GM12878 (cell line): ENCODE measurements around the gene HEPACAM. TPM values are rescaled to one million over a fixed set of nuclear protein-coding genes. Genes with fewer than 3 reads are reported as not detected.

Experiments
- ATAC-seq: fragments of 200-7000 bp; cut with Tn5 transposase; 3 replicates; pipeline ENCODE4 v1.9.1; 2020; ENCODE audit warnings: mild to moderate bottlenecking, moderate library complexity
- BruUV-seq: library from RNA; stranded (reverse); fragments of 400-500 nt; replicated peaks from 2 replicates; lab custom pipeline; 2021; lab: Mats Ljungman, UMichigan
- CTCF ChIA-PET: fragments of 300-600 bp; sonication (Branson Sonifier 250); formaldehyde crosslinking; extraction: SDS; loops from one replicate; lab custom pipeline; 2021; ENCODE audit warnings: inconsistent platforms; lab: Yijun Ruan, JAX
- POLR2A ChIA-PET: fragments of 350-600 bp; formaldehyde crosslinking; extraction: SDS; loops from one replicate; lab custom pipeline; 2021; ENCODE audit warnings: inconsistent platforms; lab: Charles Lee
- RAD21 ChIA-PET: fragments of 300-600 bp; sonication (Branson Sonifier 250); formaldehyde crosslinking; loops from one replicate; lab custom pipeline; 2023; ENCODE audit warnings: antibody characterized with exemption; ENCODE audit not compliant: unreplicated experiment; lab: Charles Lee
- SMC1A ChIA-PET: fragments of 300-600 bp; sonication (Branson Sonifier 250); formaldehyde crosslinking; loops from one replicate; lab custom pipeline; 2023; ENCODE audit not compliant: unreplicated experiment, uncharacterized antibody; lab: Charles Lee
- DNase-seq: peaks from one replicate; pipeline ENCODE4 v3.0.0-alpha.2; 2011; ENCODE audit warnings: low read depth, low spot score
- FAIRE-seq: peaks from 3 replicates; lab custom pipeline; 2011; peaks lifted over from hg19 to GRCh38; lab: Jason Lieb, UNC
- H2AFZ ChIP-seq: 2 replicates; pipeline ENCODE4 v1.6.0; 2011; ENCODE audit warnings: low read depth, low read length, control low read depth; ENCODE audit not compliant: control insufficient read depth
- H3K27ac ChIP-seq: 2 replicates; pipeline ENCODE4 v1.5.1; 2011; ENCODE audit warnings: control low read depth; ENCODE audit not compliant: control insufficient read depth, insufficient read depth
- H3K27me3 ChIP-seq, 2 experiments: replicated peaks in 1 of 2; 2 replicates each; pipeline versions ENCODE4 v1.6.0 to v1.6.1; 2011; ENCODE audit warnings: low read length in 1 of 2; ENCODE audit not compliant: control insufficient read depth in 2 of 2, insufficient read depth in 2 of 2
- H3K36me3 ChIP-seq, 2 experiments: 2 replicates each; pipeline ENCODE4 v1.5.1; 2011; ENCODE audit warnings: low read length in 1 of 2; ENCODE audit not compliant: control insufficient read depth in 2 of 2, insufficient read depth in 2 of 2
- H3K4me1 ChIP-seq: 2 replicates; pipeline ENCODE4 v1.6.1; 2011; ENCODE audit warnings: mild to moderate bottlenecking, low read length, moderate library complexity, mixed read lengths; ENCODE audit not compliant: control insufficient read depth, insufficient read depth
- H3K4me2 ChIP-seq: 2 replicates; pipeline ENCODE4 v1.6.0; 2011; ENCODE audit warnings: control low read depth; ENCODE audit not compliant: control insufficient read depth, insufficient read depth
- H3K4me3 ChIP-seq: fragments of 200-600 bp; sonication (generic); 2 replicates; pipeline ENCODE4 v1.5.1; 2016
- H3K79me2 ChIP-seq: 2 replicates; pipeline ENCODE4 v1.6.0; 2011; ENCODE audit warnings: low read length; ENCODE audit not compliant: control insufficient read depth, insufficient read depth
- H3K9ac ChIP-seq: 2 replicates; pipeline ENCODE4 v1.8.0; 2011; ENCODE audit warnings: low read length, control low read depth, mixed read lengths; ENCODE audit not compliant: control insufficient read depth, insufficient read depth
- H3K9me3 ChIP-seq: replicated peaks from 3 replicates; pipeline ENCODE4 v1.5.1; 2011; ENCODE audit warnings: mild to moderate bottlenecking, low read length; ENCODE audit not compliant: control insufficient read depth, insufficient read depth
- H4K20me1 ChIP-seq: 2 replicates; pipeline ENCODE4 v1.6.0; 2011; ENCODE audit not compliant: control insufficient read depth, insufficient read depth
- CEBPB ChIP-seq, 2 experiments: fragments of 150-350 bp in 1 of 2; IDR thresholded peaks; 2 replicates each; pipeline ENCODE4 v1.6.1; 2012 to 2014; ENCODE audit warnings: low read depth in 2 of 2, low read length in 2 of 2, borderline replicate concordance in 1 of 2, inconsistent platforms in 1 of 2
- CHD2 ChIP-seq: IDR thresholded peaks from 2 replicates; pipeline ENCODE4 v1.6.1; 2011; ENCODE audit warnings: low read depth, low read length, improper control_type of control experiment, borderline replicate concordance
- ESRRA ChIP-seq: IDR thresholded peaks from 2 replicates; pipeline ENCODE4 v1.6.1; 2012; ENCODE audit warnings: mild to moderate bottlenecking, low read length, improper control_type of control experiment
- HDAC6 ChIP-seq: fragments of 200-600 bp; sonication (generic); IDR thresholded peaks from one replicate; pipeline ENCODE4 v1.8.0; 2017; ENCODE audit warnings: antibody characterized with exemption; ENCODE audit not compliant: unreplicated experiment
- MXI1 ChIP-seq: fragments of 150-350 bp; IDR thresholded peaks from 2 replicates; pipeline ENCODE4 v1.6.1; 2011; ENCODE audit warnings: low read depth, mild to moderate bottlenecking, inconsistent platforms, low read length, improper control_type of control experiment
- NR2C1 ChIP-seq: fragments of 450-650 bp; IDR thresholded peaks from 2 replicates; pipeline ENCODE4 v1.6.1; 2017; ENCODE audit warnings: antibody characterized with exemption, mild to moderate bottlenecking, moderate library complexity
- PAX8 ChIP-seq: fragments of 450-650 bp; IDR thresholded peaks from 2 replicates; pipeline ENCODE4 v1.6.1; 2017; ENCODE audit warnings: mild to moderate bottlenecking, moderate library complexity
- SREBF2 ChIP-seq: IDR thresholded peaks from 2 replicates; pipeline ENCODE4 v1.6.1; 2012; ENCODE audit warnings: mild to moderate bottlenecking, low read length
- TAF1 ChIP-seq: IDR thresholded peaks from 2 replicates; pipeline ENCODE4 v1.6.1; 2011; ENCODE audit warnings: mild to moderate bottlenecking, low read depth, low read length, borderline replicate concordance
- ZNF217 ChIP-seq: fragments of 450-650 bp; IDR thresholded peaks from 2 replicates; pipeline ENCODE4 v1.6.1; 2017; ENCODE audit warnings: antibody characterized with exemption, mild to moderate bottlenecking
- ZZZ3 ChIP-seq: IDR thresholded peaks from 2 replicates; pipeline ENCODE4 v1.6.1; 2011; ENCODE audit warnings: low read depth; ENCODE audit not compliant: control insufficient read depth, insufficient read length
- WGBS: methylation state at CpG from one replicate; pipeline ENCODE4 v1.1.6; 2016; ENCODE audit warnings: low lambda C conversion rate; ENCODE audit not compliant: insufficient replicate concordance, insufficient coverage; ENCODE audit errors: missing lambda C conversion rate; 5-methylcytosine and 5-hydroxymethylcytosine counted together
- in situ Hi-C: fragments of 300-500 bp; cut with MboI; formaldehyde crosslinking; loops from 9 replicates; pipeline ENCODE4 v1.14.3; 2018; ENCODE audit warnings: mixed read lengths
- intact Hi-C: fragments of 100-400 bp; cut with micrococcal nuclease; formaldehyde crosslinking; loops from one replicate; pipeline ENCODE4 v1.14.2; 2022; ENCODE audit not compliant: unreplicated experiment
- polyA plus RNA-seq, 11 experiments: library from polyadenylated mRNA; depleted of rRNA in 4 of 11; unstranded in 6 of 11; stranded (reverse) in 5 of 11; fragments of >200 nt; fragmentation: Nextera tagmentation in 4 of 11; fragmentation: Illumina TruSeq in 1 of 11; extraction: Ambion mirVana in 4 of 11; extraction: Trizol in 1 of 11; gene quantifications; 1 replicate in 1 of 11; 2 replicates in 10 of 11; pipeline versions ENCODE4 v1.2.1 to v1.2.3, GENCODE V29; 2011 to 2016; ENCODE audit warnings: inconsistent platforms in 2 of 11, missing spikeins in 2 of 11, low read depth in 1 of 11
- total RNA-seq, 4 experiments: library from RNA; depleted of rRNA in 3 of 4; stranded (reverse); fragments of >200 nt in 3 of 4; fragmentation: Illumina TruSeq in 1 of 4; extraction: Trizol in 1 of 4; gene quantifications; 2 replicates each; pipeline versions ENCODE4 v1.2.1 to v1.2.3, GENCODE V29; 2013 to 2021
- TF ChIP-seq, protein P1 (sequence below): IDR thresholded peaks from 2 replicates; pipeline ENCODE4 v1.6.1; 2012; ENCODE audit warnings: mild to moderate bottlenecking, low read depth, low read length
- TF ChIP-seq, protein P2 (sequence below): fragments of 450-650 bp; formaldehyde crosslinking; IDR thresholded peaks from 2 replicates; pipeline ENCODE4 v1.5.0; 2022; ENCODE audit warnings: mild to moderate bottlenecking, missing genetic modification characterization

HEPACAM gene
- total and polyA plus RNA-seq, 10 of the 15 experiments (the other 5 are each of a cell fraction or from before 2014, with no cell fraction given) = 0.03 TPM; not detected in 9

DNA sequence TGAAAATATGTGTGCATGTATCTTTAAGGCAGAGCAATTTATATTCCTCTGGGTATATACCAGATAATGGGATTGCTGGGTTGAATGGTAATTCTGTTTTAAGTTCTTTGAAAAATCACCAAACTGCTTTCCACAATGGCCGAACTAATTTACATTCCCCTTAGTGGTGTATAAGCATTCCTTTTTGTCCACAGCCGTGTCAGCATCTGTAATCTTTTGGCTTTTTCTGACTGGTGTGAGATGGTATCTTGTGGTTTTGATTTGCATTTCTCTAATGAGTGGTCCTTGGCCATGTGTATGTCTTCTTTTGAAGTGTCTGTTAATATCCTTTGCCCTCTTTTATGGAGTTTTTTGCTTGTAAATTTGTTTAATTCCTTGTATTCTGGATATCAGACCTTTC is 42.5 kb upstream of the HEPACAM start:
- FAIRE-seq = no peak
- H3K27me3 ChIP-seq = no peaks in the 10 kb centered on the region
- BruUV-seq = no TSS peak

DNA sequence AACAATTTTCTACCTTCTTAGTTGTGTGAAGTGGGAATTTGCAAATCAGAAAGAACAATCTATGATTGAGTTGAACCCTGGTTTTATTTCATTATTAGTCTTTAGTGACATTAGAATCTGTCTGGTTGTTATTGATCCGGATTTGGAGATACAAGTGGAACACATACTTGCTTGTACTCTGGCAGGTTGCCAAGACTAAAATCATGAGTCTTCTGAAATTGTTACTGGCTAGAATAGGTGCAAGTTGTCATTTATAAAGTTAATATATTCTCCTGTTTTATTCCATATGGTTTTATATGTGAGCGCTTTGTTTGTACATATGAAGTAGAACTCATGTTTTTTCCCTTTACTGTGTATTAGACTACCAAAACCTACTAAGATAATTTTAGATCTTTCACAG is 41.2 kb upstream of the HEPACAM start:
- in situ Hi-C loops = no loop called here
- ATAC-seq (no peak), FAIRE-seq (no peak)
- TF ChIP-seq HDAC6 = no peak
- TF ChIP-seq, protein P1, sequence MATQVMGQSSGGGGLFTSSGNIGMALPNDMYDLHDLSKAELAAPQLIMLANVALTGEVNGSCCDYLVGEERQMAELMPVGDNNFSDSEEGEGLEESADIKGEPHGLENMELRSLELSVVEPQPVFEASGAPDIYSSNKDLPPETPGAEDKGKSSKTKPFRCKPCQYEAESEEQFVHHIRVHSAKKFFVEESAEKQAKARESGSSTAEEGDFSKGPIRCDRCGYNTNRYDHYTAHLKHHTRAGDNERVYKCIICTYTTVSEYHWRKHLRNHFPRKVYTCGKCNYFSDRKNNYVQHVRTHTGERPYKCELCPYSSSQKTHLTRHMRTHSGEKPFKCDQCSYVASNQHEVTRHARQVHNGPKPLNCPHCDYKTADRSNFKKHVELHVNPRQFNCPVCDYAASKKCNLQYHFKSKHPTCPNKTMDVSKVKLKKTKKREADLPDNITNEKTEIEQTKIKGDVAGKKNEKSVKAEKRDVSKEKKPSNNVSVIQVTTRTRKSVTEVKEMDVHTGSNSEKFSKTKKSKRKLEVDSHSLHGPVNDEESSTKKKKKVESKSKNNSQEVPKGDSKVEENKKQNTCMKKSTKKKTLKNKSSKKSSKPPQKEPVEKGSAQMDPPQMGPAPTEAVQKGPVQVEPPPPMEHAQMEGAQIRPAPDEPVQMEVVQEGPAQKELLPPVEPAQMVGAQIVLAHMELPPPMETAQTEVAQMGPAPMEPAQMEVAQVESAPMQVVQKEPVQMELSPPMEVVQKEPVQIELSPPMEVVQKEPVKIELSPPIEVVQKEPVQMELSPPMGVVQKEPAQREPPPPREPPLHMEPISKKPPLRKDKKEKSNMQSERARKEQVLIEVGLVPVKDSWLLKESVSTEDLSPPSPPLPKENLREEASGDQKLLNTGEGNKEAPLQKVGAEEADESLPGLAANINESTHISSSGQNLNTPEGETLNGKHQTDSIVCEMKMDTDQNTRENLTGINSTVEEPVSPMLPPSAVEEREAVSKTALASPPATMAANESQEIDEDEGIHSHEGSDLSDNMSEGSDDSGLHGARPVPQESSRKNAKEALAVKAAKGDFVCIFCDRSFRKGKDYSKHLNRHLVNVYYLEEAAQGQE = no peak
- no peak for TF ChIP-seq CEBPB (IDR thresholded peaks at IDR 0.05; ENCODE audit: borderline replicate concordance in 1 of 2, low read depth in 2 of 2, low read length in 2 of 2)
- TF ChIP-seq, protein P2, sequence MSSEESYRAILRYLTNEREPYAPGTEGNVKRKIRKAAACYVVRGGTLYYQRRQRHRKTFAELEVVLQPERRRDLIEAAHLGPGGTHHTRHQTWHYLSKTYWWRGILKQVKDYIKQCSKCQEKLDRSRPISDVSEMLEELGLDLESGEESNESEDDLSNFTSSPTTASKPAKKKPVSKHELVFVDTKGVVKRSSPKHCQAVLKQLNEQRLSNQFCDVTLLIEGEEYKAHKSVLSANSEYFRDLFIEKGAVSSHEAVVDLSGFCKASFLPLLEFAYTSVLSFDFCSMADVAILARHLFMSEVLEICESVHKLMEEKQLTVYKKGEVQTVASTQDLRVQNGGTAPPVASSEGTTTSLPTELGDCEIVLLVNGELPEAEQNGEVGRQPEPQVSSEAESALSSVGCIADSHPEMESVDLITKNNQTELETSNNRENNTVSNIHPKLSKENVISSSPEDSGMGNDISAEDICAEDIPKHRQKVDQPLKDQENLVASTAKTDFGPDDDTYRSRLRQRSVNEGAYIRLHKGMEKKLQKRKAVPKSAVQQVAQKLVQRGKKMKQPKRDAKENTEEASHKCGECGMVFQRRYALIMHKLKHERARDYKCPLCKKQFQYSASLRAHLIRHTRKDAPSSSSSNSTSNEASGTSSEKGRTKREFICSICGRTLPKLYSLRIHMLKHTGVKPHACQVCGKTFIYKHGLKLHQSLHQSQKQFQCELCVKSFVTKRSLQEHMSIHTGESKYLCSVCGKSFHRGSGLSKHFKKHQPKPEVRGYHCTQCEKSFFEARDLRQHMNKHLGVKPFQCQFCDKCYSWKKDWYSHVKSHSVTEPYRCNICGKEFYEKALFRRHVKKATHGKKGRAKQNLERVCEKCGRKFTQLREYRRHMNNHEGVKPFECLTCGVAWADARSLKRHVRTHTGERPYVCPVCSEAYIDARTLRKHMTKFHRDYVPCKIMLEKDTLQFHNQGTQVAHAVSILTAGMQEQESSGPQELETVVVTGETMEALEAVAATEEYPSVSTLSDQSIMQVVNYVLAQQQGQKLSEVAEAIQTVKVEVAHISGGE (CRISPR knock-in tag) = no peak
- TF ChIP-seq ZNF217 = no peak
- TF ChIP-seq TAF1 = no peak
- no peak for TF ChIP-seq ZZZ3
- no peak for TF ChIP-seq ESRRA
- no peak for TF ChIP-seq SREBF2
- TF ChIP-seq NR2C1 = no peak

More for the DNA sequence above, 42.5 kb upstream of the HEPACAM start:
- Histone ChIP-seq H3K4me2 (no peak overlapping the region), H3K9me3 (peaks cover 3% of the 10 kb centered on the region; the same call in 2 of the 3 replicates), H4K20me1 (no peaks in the 10 kb centered on the region), H3K79me2 (no peaks in the 10 kb centered on the region), H3K9ac (no peak overlapping the region), H3K36me3 (no peaks in the 10 kb centered on the region), H3K27ac (no peak overlapping the region), H2AFZ (no peak overlapping the region), H3K4me1 (no peaks in the 10 kb centered on the region), H3K4me3 (no peak overlapping the region)
- SMC1A ChIA-PET = no interaction called here
- WGBS = 46% methylated on average over 2 of the region's 2 CpGs
- no peak for DNase-seq
- intact Hi-C loops = no loop called here
- TF ChIP-seq PAX8 = no peak
- no peak for TF ChIP-seq CHD2
- no peak for TF ChIP-seq MXI1
- CTCF ChIA-PET = interaction anchor here (0.7 kb wide), 1 partner anchor 289 kb away, joined by 3 read pairs; no protein-coding TSS in a partner anchor
- in situ Hi-C loops = no loop called here
- ATAC-seq = no peak
- RAD21 ChIA-PET = no interaction called here
- POLR2A ChIA-PET = no interaction called here

More for the DNA sequence above, 41.2 kb upstream of the HEPACAM start:
- ChIA-PET CTCF (no interaction called here), RAD21 (no interaction called here), SMC1A (no interaction called here), POLR2A (no interaction called here)
- no peaks in the 10 kb centered on the region for H3K4me1 ChIP-seq
- no peaks in the 10 kb centered on the region for H3K79me2 ChIP-seq
- H3K27ac ChIP-seq = no peak overlapping the region
- intact Hi-C loops = no loop called here
- no peak for DNase-seq
- H3K4me2 ChIP-seq = no peak overlapping the region
- H3K36me3 ChIP-seq = no peaks in the 10 kb centered on the region
- no peaks in the 10 kb centered on the region for H4K20me1 ChIP-seq
- no peak overlapping the region for H2AFZ ChIP-seq
- BruUV-seq = no TSS peak
- peaks cover 3% of the 10 kb centered on the region; the same call in 2 of the 3 replicates for H3K9me3 ChIP-seq
- no peak overlapping the region for H3K9ac ChIP-seq
- WGBS = 100% methylated on average over 2 of the region's 2 CpGs
- no peak overlapping the region for H3K4me3 ChIP-seq
- H3K27me3 ChIP-seq = no peaks in the 10 kb centered on the region
